Neural crest cell (in vitro differentiated cells): ENCODE measurements around the gene BLOC1S3. TPM values are rescaled to one million over a fixed set of nuclear protein-coding genes. Genes with fewer than 3 reads are reported as not detected.

Experiments
- total RNA-seq: library from RNA; stranded (reverse); gene quantifications from 2 replicates; pipeline ENCODE4 v1.2.1, GENCODE V29; 2021

Gene BLOC1S3
- total RNA-seq, 1 donor from 2014 or later = 9.7 TPM

Other genes with a start within 250 kb of the BLOC1S3 start
- not detected in 2 replicates for gene APOC4, start 236.5 kb upstream of the BLOC1S3 start, total RNA-seq
- gene APOC2, start 232.7 kb upstream of the BLOC1S3 start, total RNA-seq = not detected in 2 replicates
- 89.9 and 93.2 TPM in 2 replicates for gene CLPTM1, start 223.4 kb upstream of the BLOC1S3 start, total RNA-seq
- 2.9 and 3.1 TPM in 2 replicates for gene RELB, start 177.3 kb upstream of the BLOC1S3 start, total RNA-seq
- gene CLASRP, start 139.7 kb upstream of the BLOC1S3 start, total RNA-seq = 119 and 121 TPM in 2 replicates
- gene ZNF296, start 102.3 kb upstream of the BLOC1S3 start, total RNA-seq = 0.73 and 1.2 TPM in 2 replicates
- gene GEMIN7, start 99.5 kb upstream of the BLOC1S3 start, total RNA-seq = 36.0 and 36.2 TPM in 2 replicates
- 35.8 and 38.6 TPM in 2 replicates for gene PPP1R37, start 85.6 kb upstream of the BLOC1S3 start, total RNA-seq
- gene NKPD1, start 17.8 kb upstream of the BLOC1S3 start, total RNA-seq = 0.16 and 0.39 TPM in 2 replicates
- 22.2 and 25.1 TPM in 2 replicates for gene TRAPPC6A, start 547 bp upstream of the BLOC1S3 start, total RNA-seq
- 0.91 and 1.1 TPM in 2 replicates for gene EXOC3L2, start 66.6 kb downstream of the BLOC1S3 start, total RNA-seq
- gene MARK4, start 72.5 kb downstream of the BLOC1S3 start, total RNA-seq = 57.2 and 59.8 TPM in 2 replicates
- gene CKM, start 144.1 kb downstream of the BLOC1S3 start, total RNA-seq = not detected in 2 replicates
- not detected in 2 replicates for gene KLC3, start 162.0 kb downstream of the BLOC1S3 start, total RNA-seq
- gene ERCC2, start 191.8 kb downstream of the BLOC1S3 start, total RNA-seq = 67.3 and 71.3 TPM in 2 replicates
- gene PPP1R13L, start 226.3 kb downstream of the BLOC1S3 start, total RNA-seq = 6.4 and 8.2 TPM in 2 replicates
- 11.7 and 12.8 TPM in 2 replicates for gene POLR1G, start 227.9 kb downstream of the BLOC1S3 start, total RNA-seq
- gene ERCC1, start 245.1 kb downstream of the BLOC1S3 start, total RNA-seq = 111 and 115 TPM in 2 replicates